Measurements from ENCODE around the gene KRTCAP2. TPM values are rescaled to one million over a fixed set of nuclear protein-coding genes. Genes with fewer than 3 reads are reported as not detected.
"Not testable (repeated sequence)": the region's sequence is repeated elsewhere in the genome, so short reads cannot be mapped to it uniquely, and the experiment has no call there.

KRTCAP2 gene
- polyA plus RNA-seq, 1 experiment, result 102 TPM

- DNase-seq (ENCODE audit: low read depth, low spot score), result no peak
- no peak for TF ChIP-seq CTCF (IDR thresholded peaks at IDR 0.05; ENCODE audit: low read depth, low read length)
- CTCF ChIA-PET, result no interaction called here
- no peaks in the 10 kb centered on the region for H3K9me3 ChIP-seq (ENCODE audit: control insufficient read depth, insufficient read depth, low read length)
- H3K27ac ChIP-seq (ENCODE audit: low read depth, low read length), result peak overlapping the region; percentile 21
- H3K27me3 ChIP-seq (ENCODE audit: control insufficient read depth, insufficient read depth, low read length), result peaks cover 9% of the 10 kb centered on the region
- POLR2A ChIA-PET, result interaction anchor here (0.7 kb wide), 1 partner anchor 115 kb away, joined by 4 read pairs; the partner anchor contains the start of gene CLK2
- H3K4me3 ChIP-seq (ENCODE audit: low read depth, low read length), result no peak overlapping the region
Measured at GRCh38 chr1:155158991-155159390, 14.1 kb downstream of the KRTCAP2 start.

DNA sequence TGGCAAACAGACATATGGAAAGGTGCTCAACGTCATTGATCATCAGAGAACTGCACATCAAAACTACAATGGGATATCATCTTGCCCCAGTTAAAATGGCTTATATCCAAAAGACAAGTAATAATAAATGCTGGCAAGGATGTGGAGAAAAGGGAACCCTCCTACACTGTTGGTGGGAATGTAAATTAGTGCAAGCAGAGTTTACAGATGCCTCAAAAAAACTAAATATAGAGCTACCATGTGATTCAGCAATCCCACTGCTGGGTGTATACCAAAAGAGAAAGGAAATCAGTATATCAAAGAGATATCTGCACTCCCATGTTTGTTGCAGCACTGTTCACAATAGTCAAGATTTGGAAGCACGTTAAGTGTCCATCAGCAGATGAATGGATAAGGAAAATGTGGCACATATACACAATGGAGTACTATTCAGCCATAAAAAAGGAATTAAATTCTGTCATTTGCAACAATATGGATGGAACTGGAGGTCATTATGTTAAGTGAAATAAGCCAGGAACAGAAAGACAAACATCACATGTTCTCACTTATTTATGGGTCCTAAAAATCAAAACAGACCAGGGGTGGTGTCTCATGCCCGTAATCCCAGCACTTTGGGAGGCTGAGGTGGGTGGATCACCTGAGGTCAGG, 17.0 kb downstream of the KRTCAP2 start:
- H3K4me3 ChIP-seq (ENCODE audit: low read depth, low read length); POLR2A ChIA-PET; H3K27ac ChIP-seq (ENCODE audit: low read depth, low read length); H3K27me3 ChIP-seq (ENCODE audit: control insufficient read depth, insufficient read depth, low read length); H3K9me3 ChIP-seq (ENCODE audit: control insufficient read depth, insufficient read depth, low read length); DNase-seq (ENCODE audit: low read depth, low spot score): not testable (repeated sequence)
- CTCF ChIA-PET, result interaction anchor here (1.8 kb wide), 1 partner anchor 11 kb away, joined by 5 read pairs; no protein-coding TSS in a partner anchor

DNA sequence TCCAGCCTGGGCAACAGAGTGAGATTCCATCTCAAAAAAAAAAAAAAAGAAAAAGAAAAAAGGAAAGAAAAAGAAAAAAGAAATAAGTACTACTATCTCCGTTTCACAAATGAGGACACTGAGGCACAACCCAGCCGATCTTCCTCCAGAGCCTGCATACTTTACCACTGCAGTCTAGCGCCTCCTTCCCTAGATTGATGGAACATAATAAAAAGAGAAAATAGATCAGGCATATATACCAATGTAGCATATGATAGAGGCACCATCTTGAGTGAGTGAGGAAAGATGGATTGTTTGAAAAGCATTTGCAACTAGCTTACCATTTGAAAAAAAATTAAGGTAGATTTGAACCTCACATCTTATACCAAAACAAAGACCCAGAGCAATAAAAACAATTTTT, 27.6 kb downstream of the KRTCAP2 start:
- ChIA-PET POLR2A (no interaction called here), CTCF (interaction anchor here (1.3 to 1.4 kb wide), 2 partner anchors 27 to 54 kb away, joined by 4 to 5 read pairs; partner anchors contain the start of gene KRTCAP2)
- Histone ChIP-seq H3K27ac (ENCODE audit: low read depth, low read length) (no peak overlapping the region), H3K9me3 (ENCODE audit: control insufficient read depth, insufficient read depth, low read length) (no peaks in the 10 kb centered on the region), H3K4me3 (ENCODE audit: low read depth, low read length) (no peak overlapping the region), H3K27me3 (ENCODE audit: control insufficient read depth, insufficient read depth, low read length) (peaks cover 21% of the 10 kb centered on the region)
- no peak for DNase-seq (ENCODE audit: low read depth, low spot score)
- TF ChIP-seq CTCF (IDR thresholded peaks at IDR 0.05; ENCODE audit: low read depth, low read length), result 0 out of 2 replicates have a peak, but pooled peaks have one; percentile 4

DNA sequence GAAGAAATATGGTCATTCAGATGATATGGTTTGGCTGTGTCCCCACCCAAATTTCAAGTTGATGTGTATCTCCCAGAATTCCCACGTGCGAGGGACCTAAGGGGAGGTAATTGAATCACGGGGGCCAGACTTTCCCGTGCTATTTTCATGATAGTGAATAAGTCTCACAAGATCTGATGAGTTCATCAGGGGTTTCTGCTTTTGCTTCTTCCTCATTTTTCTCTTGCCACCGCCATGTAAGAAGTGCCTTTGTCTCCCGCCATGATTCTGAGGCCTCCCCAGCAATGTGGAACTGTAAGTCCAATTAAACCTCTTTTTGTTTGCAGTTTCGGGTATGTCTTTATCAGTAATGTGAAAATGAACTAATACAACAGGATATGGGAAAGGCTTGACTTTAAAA, 31.4 kb downstream of the KRTCAP2 start:
- H3K9me3 ChIP-seq (ENCODE audit: control insufficient read depth, insufficient read depth, low read length), result no peaks in the 10 kb centered on the region
- ChIA-PET POLR2A (no interaction called here), CTCF (interaction anchor here (2.0 kb wide), 1 partner anchor 31 kb away, joined by 10 read pairs; the partner anchor contains the start of gene KRTCAP2)
- peaks cover 19% of the 10 kb centered on the region for H3K27me3 ChIP-seq (ENCODE audit: control insufficient read depth, insufficient read depth, low read length)
- no peak overlapping the region for H3K4me3 ChIP-seq (ENCODE audit: low read depth, low read length)
- no peak for TF ChIP-seq CTCF (IDR thresholded peaks at IDR 0.05; ENCODE audit: low read depth, low read length)
- no peak overlapping the region for H3K27ac ChIP-seq (ENCODE audit: low read depth, low read length)
- no peak for DNase-seq (ENCODE audit: low read depth, low spot score)

- Histone ChIP-seq H3K27me3 (ENCODE audit: control insufficient read depth, insufficient read depth, low read length) (peaks cover 13% of the 10 kb centered on the region), H3K9me3 (ENCODE audit: control insufficient read depth, insufficient read depth, low read length) (no peaks in the 10 kb centered on the region), H3K4me3 (ENCODE audit: low read depth, low read length) (peak overlapping the region; percentile 96), H3K27ac (ENCODE audit: low read depth, low read length) (no peak overlapping the region)
- DNase-seq (ENCODE audit: low read depth, low spot score), result no peak
- CTCF ChIA-PET, result interaction anchor here (1.1 kb wide), 1 partner anchor 27 kb away, joined by 3 read pairs; no protein-coding TSS in a partner anchor
- TF ChIP-seq CTCF (IDR thresholded peaks at IDR 0.05; ENCODE audit: low read depth, low read length), result no peak
- POLR2A ChIA-PET, result interaction anchor here (0.6 to 0.8 kb wide), 2 partner anchors 12 to 32 kb away, joined by 3 to 9 read pairs; no protein-coding TSS in a partner anchor
Measured at GRCh38 chr1:155140630-155140953, 32.5 kb downstream of the KRTCAP2 start.
